Stomach (tissue), 4 donors: ENCODE results near the gene SPI1.

Experiments
- EP300 ChIP-seq: sonication (generic); formaldehyde crosslinking; IDR thresholded peaks from one replicate; pipeline ENCODE4 v1.6.1; 2017; ENCODE audit warnings: antibody characterized with exemption
- POLR2A ChIP-seq, 4 donors: fragments of 450-650 bp; IDR thresholded peaks; one replicate each; pipeline ENCODE4 v1.6.1; 2016; ENCODE audit warnings: antibody characterized with exemption in 4 of 4, control low read depth in 2 of 4, mild to moderate bottlenecking in 1 of 4, moderate library complexity in 1 of 4
- POLR2AphosphoS5 ChIP-seq, 3 donors: sonication (generic); formaldehyde crosslinking; IDR thresholded peaks; one replicate each; pipeline ENCODE4 v1.6.1; 2016; ENCODE audit warnings: antibody characterized with exemption in 3 of 3
- TF ChIP-seq, protein P1 (sequence below), 7 experiments: fragments of 450-650 bp in 4 of 7; fragments of 200-600 bp in 3 of 7; sonication (generic) in 3 of 7; IDR thresholded peaks; one replicate each; pipeline ENCODE4 v1.5.1; 2016 to 2019; ENCODE audit warnings: antibody characterized with exemption in 7 of 7, control low read depth in 2 of 7, mild to moderate bottlenecking in 1 of 7

DNA sequence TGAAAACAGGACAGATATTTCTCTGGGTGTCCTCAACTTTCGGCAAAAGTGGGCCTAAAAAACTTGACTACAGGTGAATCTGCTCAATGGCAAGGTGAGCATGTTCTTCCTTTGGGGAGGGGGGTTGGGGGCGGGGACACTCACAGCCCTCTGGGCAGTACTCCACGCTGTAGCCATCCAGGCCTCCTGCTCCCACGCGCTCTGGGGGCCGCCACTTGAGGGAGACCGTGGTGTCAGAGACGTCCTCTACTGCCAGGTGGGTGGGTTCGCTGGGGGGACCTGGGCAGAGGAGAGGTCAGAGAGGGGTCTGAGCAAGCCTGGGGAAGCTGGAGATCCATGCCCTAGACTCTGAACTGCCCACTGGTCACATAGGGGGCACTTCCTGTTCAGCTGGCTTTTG is 42.6 kb downstream of the SPI1 start:
- TF ChIP-seq, protein P1, sequence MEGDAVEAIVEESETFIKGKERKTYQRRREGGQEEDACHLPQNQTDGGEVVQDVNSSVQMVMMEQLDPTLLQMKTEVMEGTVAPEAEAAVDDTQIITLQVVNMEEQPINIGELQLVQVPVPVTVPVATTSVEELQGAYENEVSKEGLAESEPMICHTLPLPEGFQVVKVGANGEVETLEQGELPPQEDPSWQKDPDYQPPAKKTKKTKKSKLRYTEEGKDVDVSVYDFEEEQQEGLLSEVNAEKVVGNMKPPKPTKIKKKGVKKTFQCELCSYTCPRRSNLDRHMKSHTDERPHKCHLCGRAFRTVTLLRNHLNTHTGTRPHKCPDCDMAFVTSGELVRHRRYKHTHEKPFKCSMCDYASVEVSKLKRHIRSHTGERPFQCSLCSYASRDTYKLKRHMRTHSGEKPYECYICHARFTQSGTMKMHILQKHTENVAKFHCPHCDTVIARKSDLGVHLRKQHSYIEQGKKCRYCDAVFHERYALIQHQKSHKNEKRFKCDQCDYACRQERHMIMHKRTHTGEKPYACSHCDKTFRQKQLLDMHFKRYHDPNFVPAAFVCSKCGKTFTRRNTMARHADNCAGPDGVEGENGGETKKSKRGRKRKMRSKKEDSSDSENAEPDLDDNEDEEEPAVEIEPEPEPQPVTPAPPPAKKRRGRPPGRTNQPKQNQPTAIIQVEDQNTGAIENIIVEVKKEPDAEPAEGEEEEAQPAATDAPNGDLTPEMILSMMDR (IDR thresholded peaks at IDR 0.05): no peak
- TF ChIP-seq POLR2AphosphoS5 (IDR thresholded peaks at IDR 0.05): no peak
- TF ChIP-seq POLR2A (IDR thresholded peaks at IDR 0.05): no peak
- no peak for TF ChIP-seq EP300
